Parathyroid adenoma (tissue), 2 donors: ENCODE measurements around the gene OR10A3.

Experiments
- H2AFZ ChIP-seq: fragments of 300-600 bp; sonication (generic); one replicate; pipeline ENCODE4 v1.7.0; 2017; ENCODE audit warnings: antibody characterized with exemption, mild to moderate bottlenecking
- H3K27ac ChIP-seq: fragments of 300-600 bp; sonication (generic); one replicate; pipeline ENCODE4 v1.7.0; 2017
- H3K27me3 ChIP-seq: fragments of 300-600 bp; sonication (generic); one replicate; pipeline ENCODE4 v1.7.0; 2017; ENCODE audit warnings: low read length; ENCODE audit not compliant: control insufficient read depth, insufficient read depth
- H3K36me3 ChIP-seq: fragments of 300-600 bp; sonication (generic); one replicate; pipeline ENCODE4 v1.7.0; 2017; ENCODE audit warnings: low read length; ENCODE audit not compliant: control insufficient read depth, insufficient read depth
- H3K4me1 ChIP-seq: fragments of 300-600 bp; sonication (generic); one replicate; pipeline ENCODE4 v1.7.0; 2017; ENCODE audit warnings: control low read depth
- H3K4me2 ChIP-seq: fragments of 300-600 bp; sonication (generic); one replicate; pipeline ENCODE4 v1.7.0; 2017; ENCODE audit warnings: low read length
- H3K4me3 ChIP-seq: fragments of 300-600 bp; sonication (generic); one replicate; pipeline ENCODE4 v1.7.0; 2017; ENCODE audit warnings: low read depth, low read length
- H3K79me2 ChIP-seq: fragments of 300-600 bp; sonication (generic); one replicate; pipeline ENCODE4 v1.7.0; 2017; ENCODE audit warnings: control low read depth
- H3K9ac ChIP-seq: fragments of 300-600 bp; sonication (generic); one replicate; pipeline ENCODE4 v1.7.0; 2017; ENCODE audit warnings: mild to moderate bottlenecking
- H3K9me3 ChIP-seq: fragments of 300-600 bp; sonication (generic); one replicate; pipeline ENCODE4 v1.7.0; 2017; ENCODE audit warnings: low read length; ENCODE audit not compliant: control insufficient read depth
- CTCF ChIP-seq: fragments of 300-600 bp; sonication (generic); IDR thresholded peaks from one replicate; pipeline ENCODE4 v1.7.0; 2017; ENCODE audit warnings: antibody characterized with exemption, mild to moderate bottlenecking
- donor health status: primary hyperparathyroidism.

OR10A3 gene

GRCh38 chr11:7906481-7906880 is 35.0 kb downstream of the OR10A3 start:
- H3K4me3 ChIP-seq = no peak overlapping the region
- no peaks in the 10 kb centered on the region for H3K36me3 ChIP-seq
- no peaks in the 10 kb centered on the region for H3K9me3 ChIP-seq
- no peak overlapping the region for H2AFZ ChIP-seq
- TF ChIP-seq CTCF = no peak
- H3K79me2 ChIP-seq = no peaks in the 10 kb centered on the region
- H3K27ac ChIP-seq = no peak overlapping the region
- H3K4me2 ChIP-seq = no peak overlapping the region
- no peaks in the 10 kb centered on the region for H3K27me3 ChIP-seq
- H3K9ac ChIP-seq = no peak overlapping the region
- H3K4me1 ChIP-seq = no peaks in the 10 kb centered on the region

GRCh38 chr11:7905961-7906429 is 35.5 kb downstream of the OR10A3 start:
- no peak overlapping the region for H3K9ac ChIP-seq
- H3K27me3 ChIP-seq = no peaks in the 10 kb centered on the region
- H3K4me3 ChIP-seq = no peak overlapping the region
- H3K27ac ChIP-seq = no peak overlapping the region
- no peaks in the 10 kb centered on the region for H3K4me1 ChIP-seq
- TF ChIP-seq CTCF = no peak
- no peaks in the 10 kb centered on the region for H3K79me2 ChIP-seq
- H3K4me2 ChIP-seq = no peak overlapping the region
- no peaks in the 10 kb centered on the region for H3K36me3 ChIP-seq
- H2AFZ ChIP-seq = no peak overlapping the region
- H3K9me3 ChIP-seq = no peaks in the 10 kb centered on the region

- no peak overlapping the region for H3K9ac ChIP-seq
- H3K9me3 ChIP-seq = no peaks in the 10 kb centered on the region
- no peak overlapping the region for H3K4me3 ChIP-seq
- H2AFZ ChIP-seq = no peak overlapping the region
- H3K36me3 ChIP-seq = no peaks in the 10 kb centered on the region
- no peaks in the 10 kb centered on the region for H3K4me1 ChIP-seq
- no peak for TF ChIP-seq CTCF
- H3K27me3 ChIP-seq = no peaks in the 10 kb centered on the region
- no peak overlapping the region for H3K27ac ChIP-seq
- no peaks in the 10 kb centered on the region for H3K79me2 ChIP-seq
- H3K4me2 ChIP-seq = no peak overlapping the region
Measured at GRCh38 chr11:7905549-7905948, 36.0 kb downstream of the OR10A3 start.

- H3K4me2 ChIP-seq = no peak overlapping the region
- H3K4me1 ChIP-seq = no peaks in the 10 kb centered on the region
- H3K27ac ChIP-seq = no peak overlapping the region
- no peak overlapping the region for H2AFZ ChIP-seq
- H3K9me3 ChIP-seq = no peaks in the 10 kb centered on the region
- H3K4me3 ChIP-seq = no peak overlapping the region
- H3K36me3 ChIP-seq = no peaks in the 10 kb centered on the region
- H3K27me3 ChIP-seq = no peaks in the 10 kb centered on the region
- TF ChIP-seq CTCF = no peak
- H3K79me2 ChIP-seq = no peaks in the 10 kb centered on the region
- no peak overlapping the region for H3K9ac ChIP-seq
Measured at GRCh38 chr11:7904917-7905316, 36.6 kb downstream of the OR10A3 start.

GRCh38 chr11:7903940-7904339 is 37.6 kb downstream of the OR10A3 start:
- H3K79me2 ChIP-seq = no peaks in the 10 kb centered on the region
- H3K36me3 ChIP-seq = no peaks in the 10 kb centered on the region
- no peak overlapping the region for H3K9ac ChIP-seq
- H3K9me3 ChIP-seq = no peaks in the 10 kb centered on the region
- H3K27ac ChIP-seq = no peak overlapping the region
- no peak overlapping the region for H3K4me3 ChIP-seq
- H3K27me3 ChIP-seq = no peaks in the 10 kb centered on the region
- H2AFZ ChIP-seq = no peak overlapping the region
- no peaks in the 10 kb centered on the region for H3K4me1 ChIP-seq
- no peak overlapping the region for H3K4me2 ChIP-seq
- no peak for TF ChIP-seq CTCF
